Measurements from ENCODE around the gene PGAP6. TPM values are rescaled to one million over a fixed set of nuclear protein-coding genes. Genes with fewer than 3 reads are reported as not detected.

PGAP6 gene
- total RNA-seq, 2 donors from 2014 or later: 83.8 to 113 TPM

DNA sequence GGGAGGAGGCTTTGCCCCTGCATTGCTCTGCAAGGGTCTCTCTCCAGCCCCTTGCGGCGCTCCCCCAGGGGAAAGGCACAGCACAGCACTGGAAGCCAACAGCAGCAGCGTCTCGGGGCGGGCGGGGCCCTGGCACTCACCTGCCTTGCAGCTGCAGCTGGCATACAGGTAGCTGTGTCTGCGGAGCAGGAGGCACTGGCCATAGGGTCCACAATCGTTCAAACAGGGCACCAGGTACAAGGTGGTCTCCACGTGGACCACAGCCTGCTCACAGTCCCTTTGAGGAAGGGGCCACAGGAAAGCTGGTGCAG lies 7.2 kb downstream of the PGAP6 start:
- H3K4me1 ChIP-seq: peaks cover 27% of the 10 kb centered on the region
- no peak overlapping the region for H3K4me3 ChIP-seq
- no peaks in the 10 kb centered on the region for H3K9me3 ChIP-seq
- no peak for TF ChIP-seq POLR2A (IDR thresholded peaks at IDR 0.05)
- TF ChIP-seq, protein P1, sequence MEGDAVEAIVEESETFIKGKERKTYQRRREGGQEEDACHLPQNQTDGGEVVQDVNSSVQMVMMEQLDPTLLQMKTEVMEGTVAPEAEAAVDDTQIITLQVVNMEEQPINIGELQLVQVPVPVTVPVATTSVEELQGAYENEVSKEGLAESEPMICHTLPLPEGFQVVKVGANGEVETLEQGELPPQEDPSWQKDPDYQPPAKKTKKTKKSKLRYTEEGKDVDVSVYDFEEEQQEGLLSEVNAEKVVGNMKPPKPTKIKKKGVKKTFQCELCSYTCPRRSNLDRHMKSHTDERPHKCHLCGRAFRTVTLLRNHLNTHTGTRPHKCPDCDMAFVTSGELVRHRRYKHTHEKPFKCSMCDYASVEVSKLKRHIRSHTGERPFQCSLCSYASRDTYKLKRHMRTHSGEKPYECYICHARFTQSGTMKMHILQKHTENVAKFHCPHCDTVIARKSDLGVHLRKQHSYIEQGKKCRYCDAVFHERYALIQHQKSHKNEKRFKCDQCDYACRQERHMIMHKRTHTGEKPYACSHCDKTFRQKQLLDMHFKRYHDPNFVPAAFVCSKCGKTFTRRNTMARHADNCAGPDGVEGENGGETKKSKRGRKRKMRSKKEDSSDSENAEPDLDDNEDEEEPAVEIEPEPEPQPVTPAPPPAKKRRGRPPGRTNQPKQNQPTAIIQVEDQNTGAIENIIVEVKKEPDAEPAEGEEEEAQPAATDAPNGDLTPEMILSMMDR (IDR thresholded peaks at IDR 0.05): no peak
- no peak for DNase-seq
- no peaks in the 10 kb centered on the region for H3K27me3 ChIP-seq
- peaks cover 28 to 29% of the 10 kb centered on the region in 2 donors for H3K36me3 ChIP-seq (replicated peaks in 1 of 2; ENCODE audit: insufficient read depth in 1 of 2, low read depth in 2 of 2)
- 76 to 91% methylated on average over 6 to 7 of the region's 9 CpGs for WGBS, 2 donors
- no peak overlapping the region for H3K27ac ChIP-seq
- no peak for ATAC-seq
- intact Hi-C loops (cut with DNase I): no loop called here

DNA sequence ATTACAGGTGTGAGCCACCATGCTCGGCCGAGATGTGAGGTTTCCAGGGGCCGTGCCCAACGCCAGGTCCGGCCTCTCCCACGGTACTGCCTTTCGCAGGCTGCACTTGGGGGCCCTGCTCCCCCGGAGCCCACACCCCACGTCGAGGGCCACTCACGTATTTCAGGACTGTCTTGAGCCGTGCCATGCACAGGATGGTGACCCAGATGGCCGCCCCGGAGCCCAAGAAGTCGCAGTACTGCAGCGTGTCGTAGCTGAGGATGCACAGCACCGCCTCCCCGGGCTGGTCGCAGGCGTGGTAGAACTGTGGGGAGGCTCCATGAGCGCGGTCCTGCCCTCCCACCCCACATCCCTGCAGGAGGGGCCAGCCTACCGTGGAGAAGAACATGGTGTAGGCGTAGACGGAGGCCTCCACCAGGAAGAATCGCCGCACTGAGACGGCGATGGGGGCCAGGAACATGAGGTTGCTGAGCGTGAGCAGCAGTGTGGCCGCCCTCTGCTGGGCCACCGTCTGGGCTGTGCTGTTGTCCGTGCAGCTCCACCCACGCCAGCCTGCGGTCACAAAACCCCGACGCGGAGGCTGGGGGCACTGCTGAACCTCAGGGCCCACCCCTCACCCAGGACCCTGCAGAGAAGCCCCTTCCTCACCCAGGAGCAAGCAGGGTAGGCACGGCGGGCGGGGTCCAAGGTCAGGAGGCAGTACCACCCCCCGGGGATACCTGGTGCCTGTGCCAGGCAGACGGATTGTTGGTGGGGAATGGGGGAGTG lies 7.7 kb downstream of the PGAP6 start:
- Histone ChIP-seq H3K27ac (no peak overlapping the region), H3K36me3 (replicated peaks in 1 of 2; ENCODE audit: insufficient read depth in 1 of 2, low read depth in 2 of 2) (peaks cover 28 to 29% of the 10 kb centered on the region in 2 donors), H3K4me3 (no peak overlapping the region), H3K27me3 (no peaks in the 10 kb centered on the region), H3K9me3 (no peaks in the 10 kb centered on the region), H3K4me1 (peaks cover 29% of the 10 kb centered on the region)
- 89% methylated on average over 40 of the region's 44 CpGs; no CpG with 5 or more reads in 1 of the 2 donors for WGBS, 2 donors
- TF ChIP-seq, protein P1 (IDR thresholded peaks at IDR 0.05): no peak
- TF ChIP-seq POLR2A (IDR thresholded peaks at IDR 0.05): no peak
- intact Hi-C loops (cut with DNase I): no loop called here
- no peak for ATAC-seq
- no peak for DNase-seq

DNA sequence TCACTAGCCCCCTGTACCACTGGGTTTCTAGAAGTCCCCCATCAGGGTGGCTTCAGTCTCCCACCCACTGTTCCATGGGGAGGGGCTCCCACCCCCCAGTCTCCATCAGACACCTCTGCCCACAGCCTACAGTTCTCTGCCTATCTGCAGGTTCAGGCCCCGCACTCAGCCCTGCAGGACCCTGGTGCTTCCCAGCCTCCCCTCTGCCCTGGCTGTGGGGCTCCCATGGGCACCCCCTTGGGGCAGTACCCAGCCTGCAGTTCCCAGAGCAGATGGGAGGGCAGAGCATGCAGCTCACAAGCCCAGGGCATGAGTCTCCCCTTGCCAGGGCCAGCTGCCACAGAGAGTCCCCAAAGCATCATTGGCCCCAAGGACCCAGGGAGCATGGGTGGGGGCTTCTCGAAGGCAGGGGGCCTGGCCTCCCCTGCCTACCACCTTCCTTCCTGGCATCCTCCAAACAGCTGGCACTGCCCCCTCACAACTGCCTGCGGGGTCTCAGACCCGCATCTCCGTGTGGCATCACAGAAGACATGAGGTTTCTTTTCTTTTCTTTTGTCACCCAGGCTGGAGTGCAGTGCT lies 8.7 kb downstream of the PGAP6 start:
- Histone ChIP-seq H3K27me3 (no peaks in the 10 kb centered on the region), H3K4me1 (peaks cover 22% of the 10 kb centered on the region), H3K27ac (no peak overlapping the region), H3K36me3 (replicated peaks in 1 of 2; ENCODE audit: insufficient read depth in 1 of 2, low read depth in 2 of 2) (peaks cover 28 to 33% of the 10 kb centered on the region in 2 donors), H3K4me3 (no peak overlapping the region), H3K9me3 (no peaks in the 10 kb centered on the region)
- ATAC-seq (no peak), DNase-seq (no peak)
- intact Hi-C loops (cut with DNase I): no loop called here
- 92 to 96% methylated on average over 4 to 5 of the region's 5 CpGs for WGBS, 2 donors
- TF ChIP-seq, protein P1 (IDR thresholded peaks at IDR 0.05): no peak
- TF ChIP-seq POLR2A (IDR thresholded peaks at IDR 0.05): no peak

DNA sequence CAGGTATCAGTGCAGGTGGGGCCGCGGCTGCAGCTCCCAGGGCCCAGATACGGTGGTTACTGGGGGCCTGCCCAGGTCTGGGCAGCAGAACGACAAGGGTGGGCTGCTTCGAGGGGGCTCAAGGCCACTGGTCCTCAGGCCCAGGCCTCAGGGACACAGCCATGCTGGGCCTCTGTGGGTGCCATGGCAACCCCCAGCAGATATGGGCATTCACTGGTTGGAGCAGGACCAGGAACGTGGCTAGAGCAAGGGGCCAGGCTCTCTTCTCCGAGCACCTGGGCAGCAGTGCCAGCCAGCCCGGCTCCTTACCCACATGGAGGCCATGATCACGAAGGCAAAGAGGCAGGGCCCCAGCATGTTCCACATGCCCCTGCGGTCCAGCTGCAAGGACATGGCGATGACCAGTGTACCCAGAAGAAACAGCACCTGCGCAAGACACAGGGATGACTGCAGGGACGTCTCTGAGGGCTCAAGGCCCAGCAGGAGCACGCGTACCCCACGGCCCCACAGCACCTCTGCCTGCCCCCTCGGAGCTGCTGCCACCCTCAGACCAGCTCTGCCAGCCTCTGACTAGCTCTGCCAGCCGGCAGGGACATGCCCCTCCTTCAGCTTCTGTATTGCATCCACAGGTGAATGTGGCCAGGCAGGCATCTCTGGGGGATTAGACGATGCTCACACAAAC lies 9.3 kb downstream of the PGAP6 start:
- Histone ChIP-seq H3K4me3 (no peak overlapping the region), H3K36me3 (replicated peaks in 1 of 2; ENCODE audit: insufficient read depth in 1 of 2, low read depth in 2 of 2) (peaks cover 30 to 34% of the 10 kb centered on the region in 2 donors), H3K27ac (peak overlapping the region in 1 of 4 donors; percentile 13), H3K4me1 (peaks cover 22% of the 10 kb centered on the region), H3K27me3 (no peaks in the 10 kb centered on the region), H3K9me3 (no peaks in the 10 kb centered on the region)
- no peak for TF ChIP-seq POLR2A (IDR thresholded peaks at IDR 0.05)
- TF ChIP-seq, protein P1 (IDR thresholded peaks at IDR 0.05): no peak
- intact Hi-C loops (cut with DNase I): no loop called here
- WGBS, 2 donors: 80 to 82% methylated on average over 7 to 19 of the region's 19 CpGs
- ATAC-seq: no peak
- DNase-seq: no peak

All from body of pancreas (tissue), 4 donors.